NT2/D1 (cell line): ENCODE measurements around the gene SPNS3.

Experiments
- DNase-seq: peaks from one replicate; pipeline ENCODE4 v3.0.0-alpha.2; 2011; ENCODE audit warnings: low read depth, low spot score
- H3K27me3 ChIP-seq: 2 replicates; pipeline ENCODE4 v1.6.0; 2011; ENCODE audit warnings: mild to moderate bottlenecking; ENCODE audit not compliant: insufficient read length, insufficient read depth
- H3K36me3 ChIP-seq: 2 replicates; pipeline ENCODE4 v1.6.1; 2011; ENCODE audit warnings: mild to moderate bottlenecking, low read length, mixed read lengths; ENCODE audit not compliant: insufficient read depth, insufficient read length
- H3K4me1 ChIP-seq: 2 replicates; pipeline ENCODE4 v1.5.1; 2011; ENCODE audit not compliant: insufficient read depth, insufficient read length
- H3K4me3 ChIP-seq: 2 replicates; pipeline ENCODE4 v1.5.1; 2011; ENCODE audit warnings: low read depth; ENCODE audit not compliant: insufficient read length
- H3K9ac ChIP-seq: 2 replicates; pipeline ENCODE4 v1.6.0; 2011; ENCODE audit warnings: low read depth; ENCODE audit not compliant: insufficient read length
- H3K9me3 ChIP-seq: 2 replicates; pipeline ENCODE4 v1.5.1; 2011; ENCODE audit warnings: mild to moderate bottlenecking, low read length; ENCODE audit not compliant: insufficient read depth
- SUZ12 ChIP-seq: IDR thresholded peaks from 2 replicates; pipeline ENCODE4 v1.6.1; 2011; ENCODE audit not compliant: insufficient read length, insufficient read depth; ENCODE audit errors: extremely low read depth
- YY1 ChIP-seq: IDR thresholded peaks from 2 replicates; pipeline ENCODE4 v1.6.1; 2011; ENCODE audit not compliant: insufficient read length, insufficient read depth
- ZNF274 ChIP-seq: IDR thresholded peaks from 2 replicates; pipeline ENCODE4 v1.6.1; 2011; ENCODE audit warnings: mild to moderate bottlenecking, low read depth, low read length

SPNS3 gene

DNA sequence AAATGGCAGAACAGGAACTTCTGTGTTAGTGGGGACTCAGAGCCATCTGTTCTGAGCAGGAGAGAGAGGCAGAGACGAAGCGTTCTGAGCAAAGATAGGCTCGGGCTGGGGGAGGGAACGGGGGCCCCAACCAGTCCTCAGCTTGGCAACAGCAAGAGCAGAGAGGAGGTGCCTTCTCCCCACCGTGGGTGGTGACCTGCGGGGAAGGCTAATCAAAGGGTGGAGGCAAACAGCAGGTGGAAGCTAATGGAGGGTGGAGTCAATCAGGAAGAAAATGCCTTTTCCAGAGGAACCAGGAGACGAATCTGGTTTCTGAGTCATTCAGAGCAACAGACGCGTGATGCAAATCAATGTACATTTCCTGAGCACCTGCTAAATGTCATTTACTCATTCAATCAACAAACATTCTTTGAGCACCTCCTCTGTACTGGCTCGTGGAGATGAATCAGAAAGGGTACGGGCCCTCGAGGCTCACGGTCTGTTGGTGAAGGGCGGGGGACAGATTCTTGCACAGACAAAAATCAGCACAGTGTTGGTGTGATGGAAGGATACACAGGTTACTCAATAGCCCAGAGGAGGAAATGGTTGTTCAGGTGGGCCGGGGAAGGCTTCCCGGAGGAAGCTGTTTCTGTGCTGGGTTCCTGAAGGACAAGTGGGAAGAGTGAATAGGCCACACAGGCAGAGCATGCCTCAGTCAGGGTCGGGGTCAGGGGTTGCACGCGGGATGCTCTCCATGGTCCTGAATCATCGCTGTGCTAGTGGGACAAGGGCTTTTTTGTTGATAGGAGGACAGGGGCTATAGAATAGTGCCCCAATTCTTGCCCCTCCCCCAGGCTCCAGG is 59.2 kb downstream of the SPNS3 start:
- Histone ChIP-seq H3K9ac (no peak overlapping the region), H3K4me3 (no peak overlapping the region), H3K9me3 (no peaks in the 10 kb centered on the region), H3K4me1 (peaks cover under 1% of the 10 kb centered on the region), H3K27me3 (peaks cover 17% of the 10 kb centered on the region), H3K36me3 (no peaks in the 10 kb centered on the region)
- no peak for TF ChIP-seq SUZ12
- no peak for TF ChIP-seq YY1
- no peak for TF ChIP-seq ZNF274
- DNase-seq = peak; percentile 67

DNA sequence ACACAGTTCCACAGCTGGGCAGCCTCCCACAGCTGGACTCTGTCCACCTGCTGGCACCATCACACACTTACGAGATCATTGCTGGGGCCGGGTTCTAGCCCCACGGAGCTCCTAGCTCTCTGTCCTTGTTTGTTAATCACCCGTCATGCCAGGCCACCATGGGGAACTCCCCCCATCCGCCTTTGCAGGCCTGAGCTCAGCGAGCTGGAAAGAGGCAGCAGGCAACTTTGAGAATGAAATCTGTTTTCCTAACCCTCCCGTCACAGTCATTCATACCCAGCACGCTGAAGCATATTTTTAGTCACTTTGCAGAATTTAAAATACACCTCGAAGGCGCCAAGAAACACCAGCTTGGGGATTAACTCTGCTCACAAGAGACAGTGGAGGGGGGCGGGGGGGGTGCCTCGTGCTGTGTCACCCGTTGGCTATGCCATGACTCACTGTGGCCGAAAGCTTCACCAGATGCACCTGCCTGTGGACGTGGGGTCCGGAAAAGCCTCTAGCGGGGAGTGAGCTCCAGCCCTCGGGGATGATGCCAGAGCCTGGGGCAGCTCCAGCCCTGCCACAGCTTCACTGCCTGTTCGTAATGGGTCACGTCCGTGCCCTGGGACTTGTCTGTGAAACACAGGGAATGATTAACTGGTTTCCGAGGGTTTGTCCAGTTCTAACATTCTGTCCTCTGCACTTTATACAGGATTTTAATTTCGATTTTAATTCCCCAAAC is 63.5 kb downstream of the SPNS3 start:
- Histone ChIP-seq H3K36me3 (no peaks in the 10 kb centered on the region), H3K4me1 (peaks cover 9% of the 10 kb centered on the region), H3K4me3 (no peak overlapping the region), H3K27me3 (peaks cover 48% of the 10 kb centered on the region), H3K9me3 (no peaks in the 10 kb centered on the region), H3K9ac (no peak overlapping the region)
- DNase-seq = no peak
- no peak for TF ChIP-seq SUZ12
- no peak for TF ChIP-seq YY1
- TF ChIP-seq ZNF274 = no peak

DNA sequence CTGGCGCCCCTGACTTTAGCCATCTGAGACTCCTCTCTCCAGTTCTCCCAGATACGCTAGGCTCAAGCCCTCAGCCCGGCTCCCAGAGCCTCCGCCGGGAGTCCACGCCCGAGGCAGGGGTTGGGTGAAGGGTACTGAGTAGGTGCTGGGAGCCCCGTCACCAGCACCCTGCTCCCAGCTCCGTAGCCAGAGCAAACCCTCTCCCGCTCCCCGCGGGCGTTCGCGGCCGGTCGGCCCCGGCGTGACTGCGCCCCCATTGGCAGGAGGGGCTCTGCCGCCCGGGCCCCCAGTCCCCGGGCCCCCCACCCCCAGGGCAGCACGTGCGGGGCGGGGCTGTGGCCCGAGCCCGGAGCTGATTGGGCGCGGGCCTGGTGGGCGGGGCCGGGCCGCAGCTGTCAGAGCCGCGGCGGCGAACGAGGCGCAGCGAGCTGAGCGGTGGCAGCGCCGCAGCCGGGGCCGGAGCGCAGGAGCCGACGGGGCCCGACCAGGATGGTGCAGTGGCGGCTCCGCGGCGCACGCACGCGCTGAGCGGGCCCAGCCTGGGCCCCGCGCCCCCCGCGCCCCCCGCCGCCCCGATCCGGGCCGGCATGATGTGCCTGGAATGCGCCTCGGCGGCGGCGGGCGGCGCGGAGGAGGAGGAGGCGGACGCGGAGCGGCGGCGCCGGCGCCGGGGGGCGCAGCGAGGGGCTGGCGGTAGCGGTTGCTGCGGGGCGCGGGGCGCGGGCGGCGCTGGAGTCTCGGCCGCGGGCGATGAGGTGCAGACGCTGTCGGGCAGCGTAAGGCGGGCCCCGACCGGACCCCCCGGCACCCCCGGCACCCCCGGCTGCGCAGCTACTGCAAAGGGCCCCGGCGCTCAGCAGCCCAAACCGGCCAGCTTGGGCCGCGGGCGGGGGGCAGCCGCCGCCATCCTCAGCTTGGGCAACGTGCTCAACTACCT is 65.0 kb downstream of the SPNS3 start, which contains the start of gene SPNS2:
TSS of gene SPNS2 (plus strand) at position 421 of the 937 bp plus-strand sequence. CDS start at position 588, 167 bp downstream.
- Histone ChIP-seq H3K36me3 (no peaks in the 10 kb centered on the region), H3K9ac (peak within 1 kb of the TSS; percentile 64), H3K4me1 (peaks cover 18% of the 10 kb centered on the region), H3K9me3 (no peaks in the 10 kb centered on the region), H3K4me3 (peak within 1 kb of the TSS; percentile 34), H3K27me3 (peaks cover 48% of the 10 kb centered on the region)
- peak; percentile 20 for DNase-seq
- TF ChIP-seq SUZ12 (no peak), YY1 (no peak), ZNF274 (no peak)

DNA sequence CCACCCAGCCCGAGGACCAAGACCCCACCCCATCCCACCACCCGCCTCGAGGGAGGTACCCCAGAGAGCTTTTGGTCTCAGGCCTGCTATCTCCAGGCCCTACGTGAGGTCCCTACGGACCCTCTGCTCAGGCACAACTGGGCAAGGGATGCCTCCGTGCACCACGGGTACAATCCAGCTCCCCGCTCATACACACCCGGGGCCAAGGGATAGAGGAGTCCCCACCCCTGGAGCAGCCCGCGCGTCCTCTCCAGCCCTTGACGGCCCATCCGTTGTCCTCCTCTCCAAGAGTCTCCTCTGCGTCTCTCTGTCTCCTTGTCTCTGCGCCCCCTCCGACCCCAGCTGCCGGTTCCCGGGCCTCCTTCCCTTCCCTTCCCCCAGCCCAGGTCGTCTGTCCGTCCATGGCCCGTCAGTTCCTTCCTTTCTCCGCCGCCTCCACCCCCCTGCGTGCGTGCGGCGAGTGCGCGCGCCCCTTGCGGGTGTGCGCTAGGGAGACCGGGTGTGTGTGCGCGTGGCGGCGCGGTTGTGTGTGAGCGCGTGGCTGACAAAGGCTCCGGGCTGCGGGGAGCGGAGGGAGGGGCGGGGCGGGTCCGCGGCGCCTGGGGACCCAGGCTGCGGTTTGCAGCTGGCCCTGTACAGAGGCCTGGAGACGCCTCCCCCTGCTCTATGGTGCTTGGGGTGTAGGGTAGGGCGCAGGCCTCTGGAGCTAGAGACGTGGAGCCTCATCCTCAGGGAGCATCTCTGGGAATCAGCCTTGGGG is 65.9 kb downstream of the SPNS3 start:
- Histone ChIP-seq H3K36me3 (no peaks in the 10 kb centered on the region), H3K9ac (peak overlapping the region; percentile 64), H3K27me3 (peaks cover 48% of the 10 kb centered on the region), H3K4me3 (peak overlapping the region; percentile 32), H3K9me3 (no peaks in the 10 kb centered on the region), H3K4me1 (peaks cover 19% of the 10 kb centered on the region)
- TF ChIP-seq SUZ12 = no peak
- TF ChIP-seq ZNF274 = no peak
- no peak for TF ChIP-seq YY1
- DNase-seq = no peak

DNA sequence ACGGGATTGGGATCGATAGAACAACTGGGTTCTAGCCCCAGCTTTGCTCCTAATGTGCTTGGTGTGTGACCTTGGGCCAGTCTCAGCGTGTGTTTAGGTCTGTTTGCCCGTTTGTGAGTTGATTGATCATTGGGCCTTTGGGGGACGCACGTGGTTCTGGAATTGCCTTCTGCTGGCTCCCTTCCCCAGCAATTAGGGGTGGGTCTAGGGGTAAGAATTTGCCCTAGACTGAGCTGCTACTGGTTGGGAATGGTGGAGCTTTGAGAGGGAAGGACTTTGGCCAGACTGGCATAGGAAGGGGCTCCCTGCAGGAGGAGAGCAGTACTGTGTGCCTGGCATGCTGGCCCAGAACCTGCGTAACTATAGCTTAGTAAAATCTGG is 66.4 kb downstream of the SPNS3 start:
- TF ChIP-seq ZNF274 (no peak), SUZ12 (no peak), YY1 (no peak)
- no peak for DNase-seq
- Histone ChIP-seq H3K36me3 (no peaks in the 10 kb centered on the region), H3K9me3 (no peaks in the 10 kb centered on the region), H3K9ac (peak overlapping the region; percentile 10), H3K4me3 (peak overlapping the region; percentile 32), H3K27me3 (peaks cover 48% of the 10 kb centered on the region), H3K4me1 (peaks cover 25% of the 10 kb centered on the region)

DNA sequence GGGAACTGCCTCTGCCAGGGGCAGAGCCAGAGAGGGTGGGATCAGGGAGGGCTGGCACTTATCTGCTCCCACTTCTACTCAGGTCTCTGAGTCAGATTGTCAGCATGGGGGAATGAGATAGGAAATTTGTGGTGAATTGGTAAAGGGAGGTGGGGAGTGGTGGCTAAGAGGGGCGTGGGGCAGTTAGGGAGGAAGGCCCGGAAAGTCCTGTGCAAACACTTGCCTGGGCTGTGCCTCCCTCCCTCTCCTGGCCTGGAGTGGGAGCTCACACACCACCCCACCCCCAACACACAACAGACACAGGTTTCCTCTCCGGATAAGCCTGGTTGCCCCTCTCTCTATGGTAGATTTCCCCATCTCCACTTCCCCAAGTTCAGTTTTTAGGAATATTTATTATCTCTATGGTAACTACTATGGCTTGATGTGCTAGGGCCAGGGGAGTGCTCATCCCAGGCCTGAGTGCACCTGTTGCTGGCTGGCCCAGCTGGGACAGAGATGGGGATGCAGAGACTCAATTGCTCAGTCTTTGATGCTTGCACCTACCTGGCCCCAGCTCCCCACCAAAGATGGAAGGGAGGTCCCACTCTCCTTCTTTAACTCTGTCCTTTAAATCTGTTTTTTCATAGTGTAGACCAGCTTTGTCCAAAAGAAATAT is 67.7 kb downstream of the SPNS3 start:
- Histone ChIP-seq H3K9me3 (no peaks in the 10 kb centered on the region), H3K4me1 (peaks cover 32% of the 10 kb centered on the region), H3K27me3 (peaks cover 46% of the 10 kb centered on the region), H3K4me3 (no peak overlapping the region), H3K9ac (no peak overlapping the region), H3K36me3 (no peaks in the 10 kb centered on the region)
- TF ChIP-seq ZNF274 (no peak), SUZ12 (no peak), YY1 (no peak)
- DNase-seq = no peak
